ENCODE data around the gene PIK3R5. TPM values are rescaled to one million over a fixed set of nuclear protein-coding genes. Genes with fewer than 3 reads are reported as not detected.

Gene PIK3R5, protein sequence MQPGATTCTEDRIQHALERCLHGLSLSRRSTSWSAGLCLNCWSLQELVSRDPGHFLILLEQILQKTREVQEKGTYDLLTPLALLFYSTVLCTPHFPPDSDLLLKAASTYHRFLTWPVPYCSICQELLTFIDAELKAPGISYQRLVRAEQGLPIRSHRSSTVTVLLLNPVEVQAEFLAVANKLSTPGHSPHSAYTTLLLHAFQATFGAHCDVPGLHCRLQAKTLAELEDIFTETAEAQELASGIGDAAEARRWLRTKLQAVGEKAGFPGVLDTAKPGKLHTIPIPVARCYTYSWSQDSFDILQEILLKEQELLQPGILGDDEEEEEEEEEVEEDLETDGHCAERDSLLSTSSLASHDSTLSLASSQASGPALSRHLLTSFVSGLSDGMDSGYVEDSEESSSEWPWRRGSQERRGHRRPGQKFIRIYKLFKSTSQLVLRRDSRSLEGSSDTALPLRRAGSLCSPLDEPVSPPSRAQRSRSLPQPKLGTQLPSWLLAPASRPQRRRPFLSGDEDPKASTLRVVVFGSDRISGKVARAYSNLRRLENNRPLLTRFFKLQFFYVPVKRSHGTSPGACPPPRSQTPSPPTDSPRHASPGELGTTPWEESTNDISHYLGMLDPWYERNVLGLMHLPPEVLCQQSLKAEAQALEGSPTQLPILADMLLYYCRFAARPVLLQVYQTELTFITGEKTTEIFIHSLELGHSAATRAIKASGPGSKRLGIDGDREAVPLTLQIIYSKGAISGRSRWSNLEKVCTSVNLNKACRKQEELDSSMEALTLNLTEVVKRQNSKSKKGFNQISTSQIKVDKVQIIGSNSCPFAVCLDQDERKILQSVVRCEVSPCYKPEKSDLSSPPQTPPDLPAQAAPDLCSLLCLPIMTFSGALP
- 0.18 to 0.27 TPM (median 0.25 TPM) in 3 replicates for total RNA-seq

DNA sequence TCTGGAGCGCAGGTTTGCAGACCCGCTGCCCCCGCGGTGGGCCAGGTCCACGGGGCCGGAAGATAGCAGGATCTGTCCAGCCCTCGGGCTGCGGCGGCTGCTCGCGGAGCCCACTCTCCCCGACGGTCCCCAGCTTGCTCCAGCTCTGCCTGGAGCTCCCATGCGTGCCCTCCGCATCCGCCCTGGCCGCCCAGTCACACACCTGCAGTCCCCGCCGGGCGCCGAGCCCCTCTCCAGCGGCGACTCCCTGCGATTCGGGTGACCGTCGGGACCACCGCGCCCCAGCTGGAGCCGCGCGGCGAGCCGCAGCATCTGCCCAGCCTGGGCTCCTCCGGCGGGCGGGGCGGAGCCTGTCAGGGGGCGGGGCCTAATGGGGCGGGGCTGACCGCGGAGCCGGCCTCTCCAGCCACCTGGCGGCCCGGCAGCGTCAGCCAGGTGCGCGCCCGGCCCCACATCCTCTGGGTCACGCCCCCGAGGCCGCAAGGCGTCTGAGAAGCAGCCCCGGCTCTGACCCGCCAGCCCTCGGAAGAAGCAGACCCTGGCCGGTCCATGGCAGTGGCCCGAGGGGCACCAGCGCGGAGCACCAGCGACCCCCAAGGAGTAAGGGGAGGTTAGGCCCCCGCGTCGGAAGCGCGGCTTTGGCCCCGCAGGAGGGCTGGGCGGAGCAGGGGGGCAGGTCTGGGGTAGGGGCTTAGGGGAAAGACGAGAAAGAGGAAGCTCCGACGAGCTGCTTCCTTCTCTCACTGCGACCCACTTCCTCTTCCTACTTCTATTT is at the start of gene PIK3R5:
Gene PIK3R5, minus strand, starts transcription at position 314 of the 775 bp plus-strand sequence. CDS start 54,213 bp downstream, outside the sequence.
- Mint-ChIP-seq H3K36me3 (no peaks in the 10 kb centered on the region), H3K4me1 (no peaks in the 10 kb centered on the region), H3K27me3 (ENCODE audit: low read depth) (peaks cover 83% of the 10 kb centered on the region), H3K4me3 (peak within 1 kb of the TSS; percentile 38), H3K27ac (no peak within 1 kb of the TSS), H3K9me3 (peaks cover 18% of the 10 kb centered on the region)
- no peak for TF ChIP-seq CTCF (IDR thresholded peaks at IDR 0.05; ENCODE audit: unreplicated experiment)
- no peak for DNase-seq (ENCODE audit: low spot score in 2 of 2, unreplicated experiment in 2 of 2)

GRCh38 chr17:9011001-9011400 is 45.5 kb upstream of the PIK3R5 start:
- H3K36me3 Mint-ChIP-seq: no peaks in the 10 kb centered on the region
- no peaks in the 10 kb centered on the region for H3K4me1 Mint-ChIP-seq
- peaks cover 3% of the 10 kb centered on the region for H3K9me3 Mint-ChIP-seq
- DNase-seq (ENCODE audit: low spot score in 2 of 2, unreplicated experiment in 2 of 2): no peak
- H3K27me3 Mint-ChIP-seq (ENCODE audit: low read depth): peaks cover 80% of the 10 kb centered on the region
- no peak overlapping the region for H3K4me3 Mint-ChIP-seq
- H3K27ac Mint-ChIP-seq: no peak overlapping the region
- no peak for TF ChIP-seq CTCF (IDR thresholded peaks at IDR 0.05; ENCODE audit: unreplicated experiment)

DNA sequence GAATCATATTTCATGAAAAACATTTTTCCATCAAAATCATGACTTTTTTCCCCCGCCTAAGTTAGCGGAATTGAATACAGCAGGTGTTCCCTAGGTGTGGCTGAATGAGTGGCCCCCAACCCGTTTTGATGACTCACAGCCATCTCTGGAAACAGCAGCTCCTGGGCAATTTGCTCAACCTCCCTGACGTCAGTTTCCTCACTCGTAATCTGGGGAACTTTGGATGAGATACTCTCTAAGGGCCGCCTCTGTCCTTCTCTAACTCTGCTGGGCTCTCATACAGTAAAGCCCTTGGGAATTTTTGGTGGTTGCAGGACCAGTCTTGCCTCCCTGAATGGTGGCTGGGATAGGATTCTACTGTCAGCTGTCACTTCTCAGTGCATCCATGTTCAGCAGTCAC is 44.2 kb upstream of the PIK3R5 start:
- TF ChIP-seq CTCF (IDR thresholded peaks at IDR 0.05; ENCODE audit: unreplicated experiment): no peak
- Mint-ChIP-seq H3K4me1 (no peaks in the 10 kb centered on the region), H3K27me3 (ENCODE audit: low read depth) (peaks cover 86% of the 10 kb centered on the region), H3K27ac (no peak overlapping the region), H3K36me3 (no peaks in the 10 kb centered on the region), H3K4me3 (no peak overlapping the region), H3K9me3 (peaks cover 3% of the 10 kb centered on the region)
- DNase-seq (ENCODE audit: low spot score in 2 of 2, unreplicated experiment in 2 of 2): no peak

DNA sequence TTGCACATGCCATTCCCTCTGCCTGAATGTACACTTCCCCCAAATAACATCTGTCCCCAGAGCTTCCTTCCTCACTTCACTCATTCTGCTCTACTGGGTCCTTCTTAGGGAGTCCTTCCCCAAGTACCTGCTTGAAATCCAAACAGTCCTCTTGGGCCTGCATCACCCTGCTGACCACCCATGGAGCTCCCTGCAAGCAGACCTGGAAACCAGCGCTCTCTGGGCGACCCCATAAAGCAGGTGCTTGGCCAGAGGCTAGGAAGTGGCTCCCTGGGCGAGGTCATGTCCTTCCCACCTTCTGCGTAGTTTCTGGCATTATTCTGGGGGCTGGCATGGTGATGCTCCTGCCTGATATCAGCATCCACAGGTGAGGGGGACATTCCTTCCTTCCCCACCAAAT is 43.6 kb upstream of the PIK3R5 start:
- DNase-seq (ENCODE audit: low spot score in 2 of 2, unreplicated experiment in 2 of 2): no peak
- Mint-ChIP-seq H3K4me1 (no peaks in the 10 kb centered on the region), H3K36me3 (no peaks in the 10 kb centered on the region), H3K4me3 (no peak overlapping the region), H3K27me3 (ENCODE audit: low read depth) (peaks cover 88% of the 10 kb centered on the region), H3K9me3 (peaks cover 3% of the 10 kb centered on the region), H3K27ac (no peak overlapping the region)
- no peak for TF ChIP-seq CTCF (IDR thresholded peaks at IDR 0.05; ENCODE audit: unreplicated experiment)

- peaks cover 5% of the 10 kb centered on the region for H3K4me1 Mint-ChIP-seq
- TF ChIP-seq CTCF (IDR thresholded peaks at IDR 0.05; ENCODE audit: unreplicated experiment): no peak
- no peak overlapping the region for H3K27ac Mint-ChIP-seq
- H3K36me3 Mint-ChIP-seq: no peaks in the 10 kb centered on the region
- H3K9me3 Mint-ChIP-seq: peaks cover 3% of the 10 kb centered on the region
- peaks cover 85% of the 10 kb centered on the region for H3K27me3 Mint-ChIP-seq (ENCODE audit: low read depth)
- no peak for DNase-seq (ENCODE audit: low spot score in 2 of 2, unreplicated experiment in 2 of 2)
- no peak overlapping the region for H3K4me3 Mint-ChIP-seq
Measured at GRCh38 chr17:9007052-9007714, 41.7 kb upstream of the PIK3R5 start.

Measured in mesothelial cell of epicardium (in vitro differentiated cells).